Measurements from ENCODE around the gene DCAF12.

DNA sequence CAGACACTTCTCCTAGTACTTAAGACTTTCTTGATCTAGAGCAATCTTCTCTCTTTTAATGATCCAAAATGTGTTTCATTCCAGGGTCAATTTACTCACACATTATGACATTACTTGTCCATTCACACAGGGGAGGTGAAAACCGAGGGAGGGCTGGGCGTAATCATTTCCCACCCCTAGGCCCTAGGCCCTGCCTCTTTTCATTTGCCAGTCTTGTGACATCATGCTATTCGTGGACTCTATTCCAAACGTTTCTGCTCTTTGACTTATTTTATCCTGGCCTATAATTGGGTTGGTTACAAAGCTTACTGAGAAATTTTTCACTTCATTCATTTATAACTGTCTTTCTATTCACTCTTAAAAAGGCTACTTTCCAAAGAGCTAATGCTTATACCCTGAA is 2.4 kb downstream of the DCAF12 start:
- no peak for TF ChIP-seq POLR2A (IDR thresholded peaks at IDR 0.05)
- TF ChIP-seq, protein P1, sequence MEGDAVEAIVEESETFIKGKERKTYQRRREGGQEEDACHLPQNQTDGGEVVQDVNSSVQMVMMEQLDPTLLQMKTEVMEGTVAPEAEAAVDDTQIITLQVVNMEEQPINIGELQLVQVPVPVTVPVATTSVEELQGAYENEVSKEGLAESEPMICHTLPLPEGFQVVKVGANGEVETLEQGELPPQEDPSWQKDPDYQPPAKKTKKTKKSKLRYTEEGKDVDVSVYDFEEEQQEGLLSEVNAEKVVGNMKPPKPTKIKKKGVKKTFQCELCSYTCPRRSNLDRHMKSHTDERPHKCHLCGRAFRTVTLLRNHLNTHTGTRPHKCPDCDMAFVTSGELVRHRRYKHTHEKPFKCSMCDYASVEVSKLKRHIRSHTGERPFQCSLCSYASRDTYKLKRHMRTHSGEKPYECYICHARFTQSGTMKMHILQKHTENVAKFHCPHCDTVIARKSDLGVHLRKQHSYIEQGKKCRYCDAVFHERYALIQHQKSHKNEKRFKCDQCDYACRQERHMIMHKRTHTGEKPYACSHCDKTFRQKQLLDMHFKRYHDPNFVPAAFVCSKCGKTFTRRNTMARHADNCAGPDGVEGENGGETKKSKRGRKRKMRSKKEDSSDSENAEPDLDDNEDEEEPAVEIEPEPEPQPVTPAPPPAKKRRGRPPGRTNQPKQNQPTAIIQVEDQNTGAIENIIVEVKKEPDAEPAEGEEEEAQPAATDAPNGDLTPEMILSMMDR (IDR thresholded peaks at IDR 0.05): no peak
- no peak for TF ChIP-seq POLR2AphosphoS5 (IDR thresholded peaks at IDR 0.05)
